Heart left ventricle (tissue), 16 donors: Measurements from ENCODE around the gene SNN. TPM values are rescaled to one million over a fixed set of nuclear protein-coding genes. Genes with fewer than 3 reads are reported as not detected.

Source experiments
- ATAC-seq, 4 donors: fragments of 200-7000 bp; cut with Tn5 transposase; one replicate each; pipeline ENCODE4 v1.9.1; 2020 to 2022; ENCODE audit warnings: moderate library complexity in 4 of 4, mild to moderate bottlenecking in 3 of 4, moderate number of reproducible peaks in 1 of 4
- DNase-seq, 5 donors: peaks; one replicate each; pipeline ENCODE4 v3.0.0-alpha.2; 2020
- H3K27ac ChIP-seq, 12 donors: fragments of 200-600 bp; sonication (generic) in 4 of 12; one replicate each; pipeline versions ENCODE4 v1.5.0 to v1.8.0; 2016 to 2022; ENCODE audit warnings: mild to moderate bottlenecking in 2 of 12
- H3K27me3 ChIP-seq, 9 donors: fragments of 200-600 bp; sonication (generic) in 2 of 9; one replicate each; pipeline versions ENCODE4 v1.5.1 to v1.8.0; 2016 to 2022; ENCODE audit warnings: mild to moderate bottlenecking in 3 of 9
- H3K36me3 ChIP-seq, 9 donors: fragments of 200-600 bp; sonication (generic) in 2 of 9; one replicate each; pipeline versions ENCODE4 v1.5.0 to v1.8.0; 2018 to 2022; ENCODE audit warnings: mild to moderate bottlenecking in 2 of 9
- H3K4me1 ChIP-seq, 12 donors: fragments of 200-600 bp; sonication (generic) in 4 of 12; one replicate each; pipeline versions ENCODE4 v1.5.0 to v1.8.0; 2016 to 2022; ENCODE audit warnings: mild to moderate bottlenecking in 3 of 12
- H3K4me3 ChIP-seq, 12 donors: fragments of 200-600 bp; sonication (generic) in 4 of 12; one replicate each; pipeline versions ENCODE4 v1.5.0 to v1.8.0; 2017 to 2022; ENCODE audit warnings: mild to moderate bottlenecking in 9 of 12, moderate library complexity in 4 of 12
- H3K9me3 ChIP-seq, 12 donors: fragments of 200-600 bp; sonication (generic) in 4 of 12; one replicate each; pipeline versions ENCODE4 v1.5.0 to v1.8.0; 2016 to 2022; ENCODE audit warnings: mild to moderate bottlenecking in 1 of 12
- POLR2A ChIP-seq, 2 donors: fragments of 450-650 bp; IDR thresholded peaks; one replicate each; pipeline ENCODE4 v1.6.1; 2017; ENCODE audit warnings: antibody characterized with exemption in 2 of 2, mild to moderate bottlenecking in 2 of 2, moderate library complexity in 2 of 2
- WGBS, 4 donors: extraction: QIAGEN DNeasy Blood & Tissue Kit in 2 of 4; methylation state at CpG; one replicate each; pipeline versions ENCODE4 v1.1.5 to v1.1.7; 2013 to 2018; 5-methylcytosine and 5-hydroxymethylcytosine counted together
- intact Hi-C, 10 donors: fragments of 100-400 bp; cut with DNase I; formaldehyde crosslinking; loops; one replicate each; pipeline versions ENCODE4 v1.11.1 to v1.14.2; 2022
- polyA plus RNA-seq, 2 donors: library from polyadenylated mRNA; stranded (reverse); fragments of 200-250 nt; gene quantifications; one replicate each; pipeline ENCODE4 v1.2.3, GENCODE V29; 2013
- total RNA-seq, 9 donors: library from RNA; depleted of rRNA in 2 of 9; stranded (reverse); fragments of >200 nt in 2 of 9; fragmentation: NEBNext Ultra II Directional in 3 of 9; extraction: Animal tissue kit (Norgen Biotek cat#: 25700) in 3 of 9; gene quantifications; one replicate each; pipeline versions ENCODE4 v1.1.0 to v1.2.4, GENCODE V29; 2016 to 2023
- TF ChIP-seq, protein P1 (sequence below), 12 donors: fragments of 200-600 bp; sonication (generic) in 4 of 12; IDR thresholded peaks; one replicate each; pipeline versions ENCODE4 v1.5.0 to v1.8.0; 2018 to 2022; ENCODE audit warnings: antibody characterized with exemption in 12 of 12, mild to moderate bottlenecking in 5 of 12
- donor health status: ischemic (EF 13 %, LVEDD 7.1; RV severe dilation, severe dysfunction).
- donor health status: healthy with polysubstance abuse.
- donor health status: DM: no; HTN: yes; CAD: no.
- donor health status: DM: no; HTN: no; CAD: no.
- donor health status: ischemic (EF 25% LVEDD 6.9; RV normal size, moderate dysfunction).
- donor health status: ischemic (EF 25% LVEDD 5.7; RV mildly dilated, moderate dysfunction).
- donor health status: healthy.
- donor health status: DM: yes; HTN: yes; CAD: no.
- donor health status: ischemic (EF 35%, LVEDD 5.7; RV mildly dilated, moderate dysfunction).
- donor health status: nonischemic (EF 11% LVEDD 7.7; RV severe dilation, severe dysfunction).
- donor health status: DM: yes; HTN: yes; CAD: no.
- donor health status: PGD.
- donor health status: ischemic (EF 29% LVEDD 5.4; RV normal size, mild dysfunction).
- donor health status: nonischemic (EF 23%, LVEDD 6.1; RV moderate dilation, normal function).

The SNN gene
- total and polyA plus RNA-seq, 11 donors, result 12.5 to 60.0 (median 36.4) TPM

DNA sequence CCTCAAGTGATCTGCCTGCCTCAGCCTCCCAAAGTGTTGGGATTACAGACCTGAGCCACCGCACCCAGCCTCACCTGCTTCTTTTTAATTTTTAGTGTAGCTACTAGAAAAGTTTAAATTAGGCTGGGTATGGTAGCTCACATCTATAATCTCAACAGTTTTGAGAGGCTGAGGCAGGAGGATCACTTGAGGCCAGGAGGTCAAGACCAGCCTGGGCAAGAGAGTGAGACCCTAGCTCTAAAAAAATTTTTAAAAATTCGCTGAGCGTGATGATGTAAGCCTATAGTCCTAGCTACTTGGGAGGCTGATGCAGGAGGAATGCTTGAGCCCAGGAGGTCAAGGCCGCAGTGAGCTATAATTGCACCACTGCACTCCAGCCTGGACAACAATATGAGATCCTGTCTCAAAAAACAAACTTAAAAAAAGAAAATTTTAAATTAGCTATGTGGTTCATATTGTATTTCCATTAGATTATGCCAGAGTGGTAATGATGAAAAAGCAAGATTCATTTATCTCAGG, 39.5 kb downstream of the SNN start:
- Histone ChIP-seq H3K9me3 (no peaks in the 10 kb centered on the region), H3K36me3 (peaks cover 0 to 54% (median 53%) of the 10 kb centered on the region in 9 donors), H3K4me3 (no peak overlapping the region), H3K27ac (peak overlapping the region in 4 of 12 donors; percentile 4 to 83 (median 15)), H3K27me3 (no peaks in the 10 kb centered on the region), H3K4me1 (peaks cover 0 to 45% (median 18%) of the 10 kb centered on the region in 12 donors)
- DNase-seq (no peak), ATAC-seq (no peak)
- intact Hi-C loops, result loop anchor here in 1 of 10 donors (2.0 kb wide), 1 partner anchor 67 kb away; no protein-coding TSS in a partner anchor
- TF ChIP-seq POLR2A (IDR thresholded peaks at IDR 0.05), result no peak
- TF ChIP-seq, protein P1, sequence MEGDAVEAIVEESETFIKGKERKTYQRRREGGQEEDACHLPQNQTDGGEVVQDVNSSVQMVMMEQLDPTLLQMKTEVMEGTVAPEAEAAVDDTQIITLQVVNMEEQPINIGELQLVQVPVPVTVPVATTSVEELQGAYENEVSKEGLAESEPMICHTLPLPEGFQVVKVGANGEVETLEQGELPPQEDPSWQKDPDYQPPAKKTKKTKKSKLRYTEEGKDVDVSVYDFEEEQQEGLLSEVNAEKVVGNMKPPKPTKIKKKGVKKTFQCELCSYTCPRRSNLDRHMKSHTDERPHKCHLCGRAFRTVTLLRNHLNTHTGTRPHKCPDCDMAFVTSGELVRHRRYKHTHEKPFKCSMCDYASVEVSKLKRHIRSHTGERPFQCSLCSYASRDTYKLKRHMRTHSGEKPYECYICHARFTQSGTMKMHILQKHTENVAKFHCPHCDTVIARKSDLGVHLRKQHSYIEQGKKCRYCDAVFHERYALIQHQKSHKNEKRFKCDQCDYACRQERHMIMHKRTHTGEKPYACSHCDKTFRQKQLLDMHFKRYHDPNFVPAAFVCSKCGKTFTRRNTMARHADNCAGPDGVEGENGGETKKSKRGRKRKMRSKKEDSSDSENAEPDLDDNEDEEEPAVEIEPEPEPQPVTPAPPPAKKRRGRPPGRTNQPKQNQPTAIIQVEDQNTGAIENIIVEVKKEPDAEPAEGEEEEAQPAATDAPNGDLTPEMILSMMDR (IDR thresholded peaks at IDR 0.05), result no peak
- WGBS, 4 donors, result 90 to 95% (median 94%) methylated on average over 4 of the region's 4 CpGs

DNA sequence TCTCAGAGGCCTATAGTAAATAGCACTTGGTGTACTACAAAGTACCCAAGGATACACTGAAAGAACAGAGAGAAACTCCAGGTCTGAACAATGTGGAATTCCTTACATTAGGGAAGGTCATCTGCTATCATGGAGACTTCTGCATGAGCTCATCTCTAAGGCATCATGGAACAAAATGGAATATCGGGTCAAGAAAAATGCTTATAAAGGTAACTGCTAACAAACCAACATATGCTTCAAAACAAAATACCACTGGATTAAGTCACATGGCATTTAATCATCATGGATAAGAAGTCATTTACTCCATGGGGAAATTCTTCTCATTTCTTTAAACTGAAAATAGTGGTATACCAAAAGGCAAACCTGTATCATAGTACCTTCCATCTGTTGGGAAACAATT, 40.2 kb downstream of the SNN start:
- ATAC-seq, result no peak

DNA sequence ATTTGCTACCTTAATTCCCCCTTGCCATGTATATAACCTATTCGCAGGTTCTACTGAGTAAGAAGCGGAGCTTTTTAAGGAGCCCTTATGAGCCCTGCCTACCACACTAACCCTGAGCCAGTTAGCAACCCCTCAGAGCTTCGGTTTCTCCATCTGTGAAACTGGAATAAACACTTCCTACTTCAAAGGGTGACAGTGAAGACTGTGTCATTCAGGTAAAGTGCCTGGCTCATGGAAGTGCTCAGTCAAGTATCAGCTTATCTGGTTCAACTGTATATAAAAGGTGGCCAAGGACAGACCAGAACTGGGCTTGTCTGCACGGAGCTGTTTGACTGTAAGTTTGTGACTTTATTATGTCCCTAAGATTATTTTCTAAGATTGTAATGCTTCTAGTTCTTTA, 43.4 kb downstream of the SNN start:
- DNase-seq (no peak), ATAC-seq (peak in 2 of 4 donors; percentile 30 to 72)
- H3K27me3 ChIP-seq, result no peaks in the 10 kb centered on the region
- WGBS, 4 donors, result 76 to 81% (median 78%) methylated on average over 4 of the region's 4 CpGs
- intact Hi-C loops, result loop anchor here in 9 of 10 donors (2.0 to 10.0 kb wide), 10 partner anchors 34 to 747 kb away; partner anchors contain the start of gene SNN (in 1 of the 9)
- H3K9me3 ChIP-seq, result no peaks in the 10 kb centered on the region
- TF ChIP-seq POLR2A (IDR thresholded peaks at IDR 0.05), result no peak
- TF ChIP-seq, protein P1 (IDR thresholded peaks at IDR 0.05), result no peak
- H3K36me3 ChIP-seq, result peaks cover 0 to 75% (median 63%) of the 10 kb centered on the region in 9 donors
- peak overlapping the region in 1 of 12 donors; percentile 45 for H3K27ac ChIP-seq
- H3K4me1 ChIP-seq, result peaks cover 0 to 26% (median 4%) of the 10 kb centered on the region in 12 donors
- H3K4me3 ChIP-seq, result no peak overlapping the region

More for the DNA sequence above, 40.2 kb downstream of the SNN start:
- 60 to 82% (median 74%) methylated on average over 1 of the region's 1 CpG for WGBS, 4 donors
- DNase-seq, result no peak
- Histone ChIP-seq H3K4me3 (no peak overlapping the region), H3K9me3 (no peaks in the 10 kb centered on the region), H3K4me1 (peaks cover 0 to 45% (median 18%) of the 10 kb centered on the region in 12 donors), H3K27ac (peak overlapping the region in 5 of 12 donors; percentile 4 to 83 (median 24)), H3K36me3 (peaks cover 0 to 56% (median 51%) of the 10 kb centered on the region in 9 donors), H3K27me3 (no peaks in the 10 kb centered on the region)
- intact Hi-C loops, result no loop called here
- TF ChIP-seq, protein P1 (IDR thresholded peaks at IDR 0.05), result no peak
- TF ChIP-seq POLR2A (IDR thresholded peaks at IDR 0.05), result no peak

DNA sequence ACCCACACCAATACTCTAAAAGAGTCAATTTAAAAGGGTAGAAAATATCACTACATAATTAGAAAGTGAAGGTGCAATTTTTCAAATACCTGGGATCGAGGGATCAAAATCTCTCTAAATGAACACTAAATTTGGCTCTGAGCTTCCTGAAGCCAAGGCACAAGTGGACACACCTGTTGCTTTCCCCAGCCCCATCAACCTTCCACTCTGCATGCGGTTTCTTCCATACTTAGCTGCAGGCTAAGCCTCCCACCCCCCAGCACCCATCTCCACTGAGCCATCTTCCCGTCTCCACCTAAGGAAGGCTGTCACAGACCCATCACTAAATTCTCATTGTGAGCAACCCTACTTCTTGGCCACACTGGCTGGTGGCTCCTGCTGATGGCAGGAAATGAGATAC, 43.9 kb downstream of the SNN start:
- H3K27ac ChIP-seq, result peak overlapping the region in 1 of 12 donors; percentile 45
- peaks cover 0 to 75% (median 63%) of the 10 kb centered on the region in 9 donors for H3K36me3 ChIP-seq
- ATAC-seq (no peak), DNase-seq (no peak)
- no peaks in the 10 kb centered on the region for H3K27me3 ChIP-seq
- peaks cover 0 to 22% (median 4%) of the 10 kb centered on the region in 12 donors for H3K4me1 ChIP-seq
- 95 to 98% (median 96%) methylated on average over 3 of the region's 3 CpGs for WGBS, 4 donors
- H3K4me3 ChIP-seq, result no peak overlapping the region
- TF ChIP-seq POLR2A (IDR thresholded peaks at IDR 0.05), result no peak
- TF ChIP-seq, protein P1 (IDR thresholded peaks at IDR 0.05), result no peak
- intact Hi-C loops, result loop anchor here in 9 of 10 donors (2.0 to 10.0 kb wide), 10 partner anchors 35 to 747 kb away; partner anchors contain the start of gene SNN (in 1 of the 9)
- H3K9me3 ChIP-seq, result no peaks in the 10 kb centered on the region
